Neutrophil (primary cell): ENCODE results near the gene PDIA4.
"Not testable (repeated sequence)": the region's sequence is repeated elsewhere in the genome, so short reads cannot be mapped to it uniquely, and the experiment has no call there.

Experiments
- H3K27ac ChIP-seq: fragments of 200-600 bp; sonication (generic); 2 replicates; pipeline ENCODE4 v1.5.1; 2016; ENCODE audit warnings: mild to moderate bottlenecking, moderate library complexity
- H3K27me3 ChIP-seq: fragments of 200-600 bp; sonication (generic); 2 replicates; pipeline ENCODE4 v1.6.0; 2016; ENCODE audit warnings: mild to moderate bottlenecking
- H3K36me3 ChIP-seq: fragments of 200-600 bp; sonication (generic); 2 replicates; pipeline ENCODE4 v1.5.1; 2017
- H3K4me1 ChIP-seq, 2 experiments: fragments of 200-600 bp in 1 of 2; sonication (generic) in 1 of 2; 1 replicate in 1 of 2; 2 replicates in 1 of 2; pipeline versions ENCODE4 v1.5.1 to v1.6.1; 2013 to 2016; ENCODE audit warnings: low read depth in 1 of 2, low read length in 1 of 2, mild to moderate bottlenecking in 1 of 2, moderate library complexity in 1 of 2; ENCODE audit not compliant: control insufficient read depth in 1 of 2, insufficient read depth in 1 of 2
- H3K4me3 ChIP-seq, 2 experiments: fragments of 200-600 bp in 1 of 2; sonication (generic) in 1 of 2; 1 replicate in 1 of 2; 2 replicates in 1 of 2; pipeline ENCODE4 v1.5.1; 2013 to 2016; ENCODE audit warnings: low read depth in 1 of 2, low read length in 1 of 2, mild to moderate bottlenecking in 1 of 2, moderate library complexity in 1 of 2
- H3K9me3 ChIP-seq: fragments of 200-600 bp; sonication (generic); 2 replicates; pipeline ENCODE4 v1.5.1; 2016
- CTCF ChIP-seq: fragments of 200-600 bp; sonication (generic); IDR thresholded peaks from 2 replicates; pipeline ENCODE4 v1.5.1; 2016; ENCODE audit warnings: antibody characterized with exemption

Gene PDIA4

DNA sequence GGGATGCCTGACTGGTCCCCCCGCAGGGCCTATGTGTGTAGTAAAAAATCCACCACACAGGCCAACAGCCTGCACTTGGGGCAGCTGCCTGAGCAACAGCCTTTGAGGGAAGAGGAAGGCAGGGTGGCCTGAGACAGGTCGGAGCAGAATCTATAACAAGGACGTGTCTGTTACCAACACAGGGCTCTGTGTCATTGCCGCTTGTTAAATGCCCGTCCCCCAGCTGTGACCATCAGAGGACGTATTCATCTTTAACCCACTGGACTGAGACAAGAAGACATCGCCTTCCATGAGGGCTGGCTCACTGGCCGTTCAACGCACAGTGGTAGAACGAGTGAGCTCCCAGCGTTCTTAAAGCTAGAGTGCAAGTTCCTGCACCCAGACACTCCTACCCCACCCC lies 7.8 kb downstream of the PDIA4 start:
- H3K4me3 ChIP-seq, result no peak overlapping the region
- H3K27ac ChIP-seq, result no peak overlapping the region
- H3K36me3 ChIP-seq, result peaks cover 18% of the 10 kb centered on the region
- H3K4me1 ChIP-seq, result no peaks in the 10 kb centered on the region
- TF ChIP-seq CTCF, result no peak
- no peaks in the 10 kb centered on the region for H3K9me3 ChIP-seq
- no peaks in the 10 kb centered on the region for H3K27me3 ChIP-seq

DNA sequence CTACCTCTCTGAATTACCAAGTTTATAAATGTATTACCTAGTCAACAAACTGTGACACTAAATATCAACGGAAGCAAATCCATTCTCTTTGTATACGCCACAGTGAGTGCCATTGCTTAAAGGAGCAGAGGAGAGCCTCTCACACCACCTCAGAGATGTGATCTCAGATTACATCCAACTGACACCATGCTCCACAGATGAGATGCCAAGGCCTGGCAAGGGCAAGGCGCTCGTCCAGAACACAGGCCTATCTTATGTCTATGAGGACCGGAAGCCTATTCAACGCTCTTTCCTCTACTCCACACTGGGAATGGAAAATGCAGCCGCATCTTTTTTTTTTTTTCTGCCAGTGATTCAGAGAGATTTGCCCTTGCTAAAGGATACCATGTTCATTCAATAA lies 11.4 kb downstream of the PDIA4 start:
- no peak overlapping the region for H3K27ac ChIP-seq
- H3K4me1 ChIP-seq, result no peaks in the 10 kb centered on the region
- no peak for TF ChIP-seq CTCF
- H3K4me3 ChIP-seq, result no peak overlapping the region
- H3K36me3 ChIP-seq, result peaks cover 44% of the 10 kb centered on the region
- H3K9me3 ChIP-seq, result no peaks in the 10 kb centered on the region
- H3K27me3 ChIP-seq, result no peaks in the 10 kb centered on the region

GRCh38 chr7:149014309-149014708 lies 14.0 kb downstream of the PDIA4 start:
- peaks cover 66% of the 10 kb centered on the region for H3K36me3 ChIP-seq
- H3K9me3 ChIP-seq, result no peaks in the 10 kb centered on the region
- no peak overlapping the region for H3K4me3 ChIP-seq
- no peaks in the 10 kb centered on the region for H3K4me1 ChIP-seq
- no peak for TF ChIP-seq CTCF
- no peak overlapping the region for H3K27ac ChIP-seq
- H3K27me3 ChIP-seq, result no peaks in the 10 kb centered on the region

GRCh38 chr7:149013876-149014275 lies 14.4 kb downstream of the PDIA4 start:
- no peak overlapping the region for H3K27ac ChIP-seq
- no peaks in the 10 kb centered on the region for H3K27me3 ChIP-seq
- TF ChIP-seq CTCF, result no peak
- H3K36me3 ChIP-seq, result peaks cover 62% of the 10 kb centered on the region
- H3K9me3 ChIP-seq, result no peaks in the 10 kb centered on the region
- no peaks in the 10 kb centered on the region for H3K4me1 ChIP-seq
- H3K4me3 ChIP-seq, result no peak overlapping the region

- H3K27ac ChIP-seq, H3K4me3 ChIP-seq, H3K9me3 ChIP-seq, H3K27me3 ChIP-seq, H3K4me1 ChIP-seq: not testable (repeated sequence)
- H3K36me3 ChIP-seq, result peaks cover 61% of the 10 kb centered on the region
Measured at GRCh38 chr7:149012730-149013129, 15.6 kb downstream of the PDIA4 start.

DNA sequence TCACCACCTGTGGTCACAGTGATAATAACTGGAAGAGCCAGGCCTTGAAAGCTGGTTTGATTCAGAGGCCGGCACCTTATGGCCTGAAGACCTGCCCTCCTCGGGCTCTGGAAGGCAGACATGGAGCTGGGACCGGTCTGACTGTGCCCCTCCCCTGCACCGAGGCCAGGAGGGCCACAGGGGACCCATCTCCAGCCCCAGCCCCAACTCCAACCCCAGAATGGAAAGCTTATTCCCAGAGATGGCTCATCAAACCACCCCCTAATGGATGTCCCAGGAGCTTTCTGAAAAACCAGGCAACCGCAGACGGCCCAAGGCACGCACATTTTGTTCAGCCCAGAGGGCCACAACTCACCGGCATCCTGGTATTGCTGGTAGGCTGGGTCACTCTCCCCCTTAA lies 16.8 kb downstream of the PDIA4 start:
- Histone ChIP-seq H3K36me3 (peaks cover 56% of the 10 kb centered on the region), H3K9me3 (no peaks in the 10 kb centered on the region), H3K4me3 (no peak overlapping the region), H3K27ac (no peak overlapping the region), H3K27me3 (no peaks in the 10 kb centered on the region), H3K4me1 (no peaks in the 10 kb centered on the region)
- no peak for TF ChIP-seq CTCF
